AG04449 (cell line): ENCODE data around the gene PTPRK.

Experiments used
- CTCF ChIA-PET: fragments of 350-600 bp; formaldehyde crosslinking; extraction: SDS; loops from one replicate; lab custom pipeline; 2021; ENCODE audit warnings: antibody characterized with exemption; lab: Yijun Ruan, JAX
- POLR2A ChIA-PET: fragments of 400-600, 350-600 bp; formaldehyde crosslinking; extraction: SDS; loops from one replicate; lab custom pipeline; 2020; ENCODE audit warnings: antibody characterized with exemption, inconsistent platforms; lab: Yijun Ruan, JAX
- DNase-seq: peaks from one replicate; pipeline ENCODE4 v3.0.0-alpha.2; 2010; ENCODE audit warnings: low read depth, low spot score
- H3K4me3 ChIP-seq: 2 replicates; pipeline ENCODE4 v1.5.1; 2011; ENCODE audit warnings: low read depth, mild to moderate bottlenecking, control low read depth, low read length
- TF ChIP-seq, protein P1 (sequence below): IDR thresholded peaks from one replicate; pipeline ENCODE4 v1.5.1; 2011; ENCODE audit warnings: mild to moderate bottlenecking, moderate library complexity, low read length, control low read depth, inconsistent platforms; ENCODE audit not compliant: insufficient read depth; ENCODE audit errors: missing control alignments

PTPRK gene

DNA sequence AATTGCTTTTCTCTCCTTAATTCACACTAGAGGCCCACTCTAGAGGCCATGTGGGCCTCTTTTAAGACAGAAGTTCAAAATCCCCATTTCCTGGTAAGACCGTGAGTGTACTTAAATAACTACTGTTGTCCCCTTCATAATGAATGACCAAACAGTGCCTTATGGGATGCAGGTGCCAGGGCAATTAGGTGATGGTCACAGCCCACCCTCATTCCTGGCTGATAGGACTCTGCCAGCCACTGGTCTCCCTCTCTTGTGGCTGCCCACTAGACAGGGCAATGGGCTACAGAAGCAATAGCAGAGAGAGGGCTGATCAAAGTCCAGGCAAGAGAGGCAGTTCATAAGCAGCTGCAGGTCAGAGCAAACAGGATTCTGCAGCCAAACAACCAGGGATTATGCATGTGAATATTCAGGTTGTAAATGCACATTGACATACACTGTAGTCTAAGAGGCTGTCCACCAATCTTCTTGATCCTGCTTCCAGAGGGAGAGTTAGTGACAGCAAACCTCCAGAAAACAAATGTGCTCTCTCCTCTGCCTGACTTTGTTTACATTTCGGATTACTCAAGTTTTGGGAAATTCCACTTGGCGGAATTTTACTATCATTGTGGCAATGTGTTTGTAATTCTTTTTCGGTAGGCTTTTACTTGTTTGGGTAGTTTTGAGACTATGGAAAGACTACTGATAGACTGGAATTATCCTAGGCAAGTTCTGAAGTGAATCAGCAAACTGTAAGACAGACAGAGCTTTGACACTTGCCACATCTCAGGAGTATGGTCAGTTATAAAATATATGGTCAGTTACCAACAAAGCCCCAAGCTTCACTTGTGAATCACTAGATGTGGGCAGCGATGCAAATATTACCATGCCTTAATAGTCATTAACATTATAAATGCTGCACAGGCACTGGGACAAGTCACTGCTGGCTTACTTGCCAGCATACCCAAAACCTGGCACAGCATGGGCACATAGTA, 12.8 kb downstream of the PTPRK start:
- no peak overlapping the region; the same call in 1 of the 2 replicates for H3K4me3 ChIP-seq
- POLR2A ChIA-PET, result interaction anchor here (0.8 kb wide), 1 partner anchor 10 kb away, joined by 4 read pairs; no protein-coding TSS in a partner anchor
- peak; percentile 36 for DNase-seq
- CTCF ChIA-PET, result interaction anchor here (0.8 to 1.1 kb wide), 2 partner anchors 12 to 14 kb away, joined by 3 read pairs; partner anchors contain the start of gene PTPRK
- TF ChIP-seq, protein P1, sequence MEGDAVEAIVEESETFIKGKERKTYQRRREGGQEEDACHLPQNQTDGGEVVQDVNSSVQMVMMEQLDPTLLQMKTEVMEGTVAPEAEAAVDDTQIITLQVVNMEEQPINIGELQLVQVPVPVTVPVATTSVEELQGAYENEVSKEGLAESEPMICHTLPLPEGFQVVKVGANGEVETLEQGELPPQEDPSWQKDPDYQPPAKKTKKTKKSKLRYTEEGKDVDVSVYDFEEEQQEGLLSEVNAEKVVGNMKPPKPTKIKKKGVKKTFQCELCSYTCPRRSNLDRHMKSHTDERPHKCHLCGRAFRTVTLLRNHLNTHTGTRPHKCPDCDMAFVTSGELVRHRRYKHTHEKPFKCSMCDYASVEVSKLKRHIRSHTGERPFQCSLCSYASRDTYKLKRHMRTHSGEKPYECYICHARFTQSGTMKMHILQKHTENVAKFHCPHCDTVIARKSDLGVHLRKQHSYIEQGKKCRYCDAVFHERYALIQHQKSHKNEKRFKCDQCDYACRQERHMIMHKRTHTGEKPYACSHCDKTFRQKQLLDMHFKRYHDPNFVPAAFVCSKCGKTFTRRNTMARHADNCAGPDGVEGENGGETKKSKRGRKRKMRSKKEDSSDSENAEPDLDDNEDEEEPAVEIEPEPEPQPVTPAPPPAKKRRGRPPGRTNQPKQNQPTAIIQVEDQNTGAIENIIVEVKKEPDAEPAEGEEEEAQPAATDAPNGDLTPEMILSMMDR, result no peak

DNA sequence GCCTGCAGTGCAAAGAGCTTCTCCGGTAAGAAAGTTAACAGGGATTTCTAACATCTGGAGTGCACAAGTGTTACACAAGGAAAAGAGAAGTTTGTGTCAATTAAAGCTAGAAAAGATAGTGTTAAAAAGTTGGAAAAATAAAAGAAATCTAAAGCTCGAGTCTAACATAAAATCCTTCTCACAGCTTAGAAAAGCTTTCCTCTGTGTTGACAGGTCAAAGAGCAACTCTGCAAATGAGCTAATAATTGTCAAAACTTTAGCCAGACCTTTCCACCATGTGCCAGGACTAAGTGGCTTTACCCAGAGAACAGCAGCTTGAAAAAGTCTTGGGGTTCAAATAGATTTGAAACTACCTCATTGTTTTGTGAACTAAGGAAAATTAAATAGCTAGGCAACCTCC, 14.8 kb downstream of the PTPRK start:
- ChIA-PET CTCF (interaction anchor here (1.1 to 1.7 kb wide), 2 partner anchors 10 to 12 kb away, joined by 3 to 4 read pairs; no protein-coding TSS in a partner anchor), POLR2A (no interaction called here)
- DNase-seq, result no peak
- TF ChIP-seq, protein P1, result no peak
- H3K4me3 ChIP-seq, result no peak overlapping the region

- TF ChIP-seq, protein P1, result no peak
- H3K4me3 ChIP-seq, result no peak overlapping the region
- DNase-seq, result no peak
- POLR2A ChIA-PET, result no interaction called here
- CTCF ChIA-PET, result interaction anchor here (0.7 kb wide), 1 partner anchor 16 kb away, joined by 3 read pairs; no protein-coding TSS in a partner anchor
Measured at GRCh38 chr6:128504003-128504654, 16.3 kb downstream of the PTPRK start.

- TF ChIP-seq, protein P1, result no peak
- CTCF ChIA-PET, result no interaction called here
Measured at GRCh38 chr6:128500749-128501600, 19.4 kb downstream of the PTPRK start.

DNA sequence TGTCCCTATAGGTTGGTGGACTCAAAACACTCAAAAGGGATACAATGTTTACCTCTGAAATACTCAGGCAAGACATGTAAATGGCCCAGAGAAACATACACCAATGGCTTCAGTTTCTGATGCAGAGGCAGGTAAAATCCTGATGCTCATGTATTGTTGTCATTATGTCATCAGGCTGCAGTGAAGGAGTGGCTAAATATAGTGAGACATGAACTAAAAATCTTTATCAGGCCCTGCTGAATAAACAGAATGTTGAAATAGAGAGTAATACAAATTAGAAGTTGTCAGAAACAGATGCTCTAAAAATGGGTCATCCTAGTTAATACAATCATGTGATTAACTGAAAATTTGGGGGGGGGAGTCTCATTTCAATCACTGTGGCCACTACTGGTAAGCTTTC, 20.4 kb downstream of the PTPRK start:
- no peak overlapping the region for H3K4me3 ChIP-seq
- POLR2A ChIA-PET, result no interaction called here
- TF ChIP-seq, protein P1, result no peak
- no peak for DNase-seq
- CTCF ChIA-PET, result interaction anchor here (1.1 kb wide), 1 partner anchor 14 kb away, joined by 3 read pairs; no protein-coding TSS in a partner anchor

More at GRCh38 chr6:128500749-128501600, 19.4 kb downstream of the PTPRK start:
- H3K4me3 ChIP-seq, result no peak overlapping the region
- POLR2A ChIA-PET, result no interaction called here
- DNase-seq, result no peak
